ENCODE measurements around the gene CDC73.
"Not testable (repeated sequence)": the region's sequence is repeated elsewhere in the genome, so short reads cannot be mapped to it uniquely, and the experiment has no call there.

CDC73 gene

GRCh38 chr1:193114485-193115095 is 7.2 kb upstream of the CDC73 start:
- DNase-seq = no peak

DNA sequence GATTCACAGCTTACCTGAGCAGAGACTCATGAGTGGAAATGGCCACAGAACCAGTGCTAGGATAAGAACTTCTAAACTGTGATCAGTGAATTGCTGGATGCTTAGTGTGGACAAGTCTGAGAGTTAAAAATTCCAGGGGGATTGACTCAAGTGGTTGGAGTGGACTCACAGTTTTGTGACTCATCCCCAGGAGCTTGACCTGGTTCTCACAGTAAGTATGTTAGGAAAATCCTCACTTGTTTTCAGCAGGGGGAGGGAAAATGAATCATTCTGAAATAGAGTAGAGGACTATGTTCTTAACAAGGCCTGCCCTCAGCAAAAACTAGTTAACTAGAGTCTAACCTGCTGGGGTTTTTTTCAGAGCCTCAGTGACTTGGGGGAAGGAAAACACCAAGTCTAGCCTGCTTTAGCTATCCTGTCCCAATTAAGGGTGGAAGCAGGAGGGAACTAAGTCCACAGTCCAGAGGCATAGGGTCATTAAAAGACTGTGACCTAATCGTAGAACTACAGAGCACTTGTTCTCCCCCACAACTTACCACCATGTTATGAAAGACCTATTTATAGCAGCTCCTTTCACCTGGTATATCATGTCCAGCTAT is 6.1 kb upstream of the CDC73 start:
- no peak for DNase-seq

- DNase-seq = not testable (repeated sequence)
Measured at GRCh38 chr1:193117167-193117566, 4.7 kb upstream of the CDC73 start.

- DNase-seq = no peak
Measured at GRCh38 chr1:193118194-193118593, 3.6 kb upstream of the CDC73 start.

DNA sequence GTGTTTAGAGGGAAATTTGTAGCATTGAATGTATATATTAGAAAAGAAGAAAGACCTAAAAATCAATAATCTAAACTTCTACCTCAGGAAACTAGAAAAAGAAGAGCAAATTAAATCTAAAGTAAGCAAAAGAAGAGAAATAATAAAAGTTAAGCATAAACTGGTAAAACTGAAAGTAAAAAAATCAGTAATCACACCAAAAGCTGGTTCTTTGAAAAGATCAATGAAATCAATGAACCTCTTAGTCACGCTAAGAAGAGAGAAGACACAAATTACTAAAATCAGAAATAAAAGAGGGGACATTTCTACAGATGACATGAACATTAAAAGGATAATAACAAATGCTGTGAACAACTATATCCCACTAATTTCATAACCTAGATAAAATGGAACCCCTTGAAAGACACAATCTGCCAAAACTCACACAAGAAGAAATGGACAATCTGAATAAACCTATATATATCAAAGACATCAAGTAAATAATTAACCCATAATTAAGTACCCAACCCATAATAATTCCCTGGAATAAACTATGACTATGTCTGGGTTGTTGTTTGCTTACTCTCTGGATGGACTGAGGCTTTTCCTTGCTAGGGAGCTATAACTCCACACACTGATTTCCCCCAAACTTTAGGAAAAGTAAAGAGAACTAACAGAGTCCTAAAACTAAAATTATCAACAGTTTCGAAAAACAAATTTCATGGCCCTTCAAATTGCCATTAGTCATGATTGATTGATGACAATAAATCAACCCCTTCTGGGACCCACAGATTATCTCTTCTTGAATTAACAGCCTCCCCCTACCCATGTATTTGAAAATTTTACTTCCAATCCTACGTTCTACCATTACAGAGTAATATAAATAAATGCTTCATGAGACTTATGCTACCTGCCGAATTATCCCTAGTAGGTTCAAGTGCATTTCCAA is 2.8 kb upstream of the CDC73 start:
- DNase-seq = no peak

- DNase-seq = no peak
Measured at GRCh38 chr1:193120604-193121166, 1.1 kb upstream of the CDC73 start.

- DNase-seq = no peak
Measured at GRCh38 chr1:193123751-193124150, 1.9 kb downstream of the CDC73 start.

DNA sequence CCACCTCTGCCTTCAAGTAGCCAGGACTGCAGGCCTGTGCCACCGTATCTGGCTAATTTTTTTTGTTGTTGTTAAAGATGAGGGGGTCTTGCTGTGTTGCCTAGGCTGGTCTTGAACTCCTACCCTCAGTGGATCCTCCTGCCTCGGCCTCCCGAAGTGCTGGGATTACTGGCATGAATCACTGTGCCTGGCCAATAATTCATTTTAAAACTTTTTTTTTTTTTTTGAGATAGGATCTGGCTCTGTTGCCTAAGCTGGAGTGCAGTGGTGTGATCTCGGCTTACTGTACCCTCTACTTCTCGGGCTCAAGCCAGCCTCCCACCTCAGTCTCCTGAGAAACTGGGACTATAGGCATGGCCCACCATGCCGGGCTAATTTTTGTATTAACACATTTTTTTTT is 3.5 kb downstream of the CDC73 start:
- no peak for DNase-seq

GRCh38 chr1:193131266-193131860 is 9.5 kb downstream of the CDC73 start:
- no peak for DNase-seq

DNA sequence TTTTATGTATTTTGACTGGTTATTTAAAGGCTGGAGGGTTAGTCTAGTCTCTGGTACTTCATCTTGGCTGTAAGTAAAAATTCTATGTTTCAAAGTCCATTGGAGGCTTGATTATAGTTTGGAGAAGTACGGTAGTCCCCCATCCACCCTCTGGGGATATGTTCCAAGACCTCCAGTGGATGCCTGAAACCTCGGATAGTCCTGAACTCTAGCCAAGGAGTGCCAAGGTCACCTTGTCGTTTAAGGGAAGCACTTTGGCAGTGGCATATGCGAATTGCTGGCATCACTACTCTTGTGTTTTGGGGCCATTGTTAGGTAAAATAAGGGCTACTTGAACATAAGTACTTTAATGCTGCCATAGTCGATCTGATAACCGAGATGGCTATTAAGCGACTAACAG is 18.4 kb downstream of the CDC73 start:
- no peak for DNase-seq

GRCh38 chr1:193141804-193142203 is 20.0 kb downstream of the CDC73 start:
- DNase-seq = no peak

- DNase-seq = no peak
Measured at GRCh38 chr1:193142409-193142808, 20.6 kb downstream of the CDC73 start.

DNA sequence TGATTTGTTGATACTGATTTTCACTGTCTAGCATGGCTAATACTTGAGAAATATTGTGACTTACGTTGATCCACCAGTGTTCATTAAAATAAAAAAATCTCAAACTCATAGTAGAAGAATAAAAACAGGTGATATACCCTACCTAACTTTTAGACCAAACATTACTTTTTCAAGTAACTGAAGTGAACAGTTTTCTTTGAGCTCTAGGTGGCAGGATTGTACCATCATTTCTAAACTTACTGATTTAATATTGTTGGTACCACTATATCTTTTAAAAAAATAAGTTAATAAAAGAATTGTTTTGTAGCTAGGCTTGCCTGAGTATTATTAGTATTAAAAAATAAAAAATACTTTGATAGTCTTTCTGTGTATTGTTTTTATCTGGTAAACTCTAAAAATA is 21.5 kb downstream of the CDC73 start:
- no peak for DNase-seq

GRCh38 chr1:193144361-193144938 is 22.6 kb downstream of the CDC73 start:
- no peak for DNase-seq

- DNase-seq = no peak
Measured at GRCh38 chr1:193144999-193145398, 23.2 kb downstream of the CDC73 start.

GRCh38 chr1:193156117-193156821 is 34.4 kb downstream of the CDC73 start:
- DNase-seq = no peak

DNA sequence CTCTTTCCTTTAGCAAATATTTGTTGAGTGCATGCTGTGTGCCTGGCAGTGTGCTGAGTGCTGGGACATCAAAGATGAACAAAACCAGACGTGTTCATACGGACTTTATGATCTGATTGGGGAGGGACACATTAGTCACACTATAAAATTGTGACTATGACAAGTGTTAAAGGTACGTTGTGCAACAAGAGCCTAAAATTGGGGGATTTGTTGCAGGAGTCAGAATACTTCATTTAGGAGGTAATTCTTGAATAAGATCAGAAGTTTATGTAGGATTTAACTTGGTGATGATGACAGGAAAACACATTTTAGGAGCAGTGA is 35.0 kb downstream of the CDC73 start:
- no peak for DNase-seq

- no peak for DNase-seq
Measured at GRCh38 chr1:193157360-193157759, 35.5 kb downstream of the CDC73 start.

DNA sequence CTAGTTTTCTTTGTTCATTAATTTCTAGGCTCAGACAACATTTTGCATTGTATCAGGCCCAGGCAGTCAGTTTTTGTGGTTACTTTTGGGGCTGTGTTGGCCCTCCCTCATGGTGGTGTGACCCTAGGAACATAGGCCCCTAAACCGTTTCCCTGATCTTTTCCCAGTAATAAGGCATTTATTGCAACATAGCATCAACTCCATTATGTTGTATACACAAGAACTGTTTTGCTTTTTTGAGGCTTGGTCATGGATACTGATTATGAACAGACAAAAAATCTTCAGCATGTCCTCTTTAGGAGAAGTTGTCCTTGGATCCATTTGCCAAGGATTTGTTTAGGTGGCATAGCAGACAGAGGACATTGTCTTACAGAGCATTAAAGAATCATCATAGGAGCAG is 54.3 kb downstream of the CDC73 start:
- DNase-seq = no peak

- no peak for DNase-seq
Measured at GRCh38 chr1:193176788-193177187, 55.0 kb downstream of the CDC73 start.

DNA sequence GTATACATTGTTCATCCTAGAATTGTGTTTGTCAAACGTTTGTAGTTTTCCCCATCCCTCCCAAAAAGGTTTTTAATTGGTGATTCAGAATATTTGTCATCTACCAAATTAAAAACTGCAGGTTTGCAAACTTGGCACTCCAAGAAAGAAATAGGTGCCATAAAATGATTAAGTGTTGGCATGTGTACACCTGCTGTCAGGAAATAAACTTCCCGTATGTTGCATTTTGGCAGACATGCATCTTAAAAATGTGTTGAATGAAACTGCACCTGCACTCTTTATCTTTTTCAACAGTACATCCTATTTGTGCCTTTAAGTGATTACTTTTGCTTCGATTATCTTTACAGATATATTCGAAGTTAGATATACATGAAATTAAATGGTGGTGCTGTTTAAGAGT is 57.3 kb downstream of the CDC73 start:
- DNase-seq = no peak

- no peak for DNase-seq
Measured at GRCh38 chr1:193181536-193181935, 59.7 kb downstream of the CDC73 start.

All from CD4-positive, alpha-beta T cell treated with Interleukin-17A for 4 hours (primary cell).